ENCODE results near the gene TRIM49D2. TPM values are rescaled to one million over a fixed set of nuclear protein-coding genes. Genes with fewer than 3 reads are reported as not detected.
"Not testable (repeated sequence)": the region's sequence is repeated elsewhere in the genome, so short reads cannot be mapped to it uniquely, and the experiment has no call there.

TRIM49D2 gene, protein sequence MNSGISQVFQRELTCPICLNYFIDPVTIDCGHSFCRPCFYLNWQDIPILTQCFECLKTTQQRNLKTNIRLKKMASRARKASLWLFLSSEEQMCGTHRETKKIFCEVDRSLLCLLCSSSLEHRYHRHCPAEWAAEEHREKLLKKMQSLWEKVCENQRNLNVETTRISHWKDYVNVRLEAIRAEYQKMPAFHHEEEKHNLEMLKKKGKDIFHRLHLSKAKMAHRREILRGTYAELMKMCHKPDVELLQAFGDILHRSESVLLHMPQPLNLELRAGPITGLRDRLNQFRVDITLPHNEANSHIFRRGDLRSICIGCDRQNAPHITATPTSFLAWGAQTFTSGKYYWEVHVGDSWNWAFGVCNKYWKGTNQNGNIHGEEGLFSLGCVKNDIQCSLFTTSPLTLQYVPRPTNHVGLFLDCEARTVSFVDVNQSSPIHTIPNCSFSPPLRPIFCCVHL
- total RNA-seq (2021; fragmentation: NEBNext Ultra II Directional; extraction: Animal tissue kit (Norgen Biotek cat#: 25700)), result not detected
- long read RNA-seq, result 0 reads

DNA sequence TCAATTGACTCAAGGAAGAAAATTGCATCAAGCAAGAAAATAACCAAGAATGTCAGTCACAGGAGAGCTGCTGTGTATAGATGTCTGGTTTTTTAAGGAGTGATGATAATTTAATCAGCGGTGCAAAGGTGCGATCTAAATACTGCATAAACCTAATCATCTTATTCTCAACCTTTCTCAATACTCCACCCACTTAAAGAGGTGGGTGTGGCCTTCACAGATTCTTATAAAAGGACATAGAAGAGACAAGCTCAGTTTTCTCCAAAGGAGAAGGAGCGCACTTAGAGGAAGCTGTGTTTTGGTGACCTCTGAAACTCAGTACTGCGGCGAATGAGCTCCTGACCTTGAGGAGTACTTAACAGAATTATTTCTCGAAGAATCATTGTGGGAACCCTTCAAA, at the start of gene TRIM49D2:
Gene TRIM49D2 (plus strand): TSS at position 301 of the 400 bp plus-strand sequence. CDS start 2,698 bp downstream, outside the sequence.
- not testable (repeated sequence) for H3K36me3 Mint-ChIP-seq (ENCODE audit: low read depth)

DNA sequence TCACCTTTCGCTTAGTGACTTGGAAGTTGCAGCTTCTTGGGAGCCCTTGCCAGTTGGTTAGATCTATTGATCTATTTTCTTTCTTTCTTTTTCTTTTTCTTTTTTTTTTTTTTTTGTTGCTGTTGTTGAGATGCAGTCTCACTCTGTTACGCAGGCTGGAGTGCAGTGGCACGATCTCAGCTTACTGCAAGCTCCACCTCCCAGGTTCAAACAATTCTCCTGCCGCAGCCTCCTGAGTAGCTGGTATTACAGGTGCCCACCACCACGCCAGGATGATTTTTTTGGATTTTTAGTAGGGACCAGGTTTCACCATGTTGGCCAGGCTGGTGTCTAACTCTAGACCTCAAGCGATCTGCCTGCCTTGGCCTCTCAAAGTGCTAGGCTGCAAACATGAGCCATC, 46.4 kb upstream of the TRIM49D2 start:
- H3K4me3 Mint-ChIP-seq; H3K4me1 Mint-ChIP-seq (ENCODE audit: low read depth); H3K27ac Mint-ChIP-seq; H3K27me3 Mint-ChIP-seq (ENCODE audit: insufficient read depth); DNase-seq; H3K9me3 Mint-ChIP-seq; H3K36me3 Mint-ChIP-seq (ENCODE audit: low read depth): not testable (repeated sequence)

More for the DNA sequence above, at the start of gene TRIM49D2:
- not testable (repeated sequence) for H3K9me3 Mint-ChIP-seq; H3K27ac Mint-ChIP-seq; DNase-seq; H3K4me3 Mint-ChIP-seq; H3K4me1 Mint-ChIP-seq (ENCODE audit: low read depth); H3K27me3 Mint-ChIP-seq (ENCODE audit: insufficient read depth)

DNA sequence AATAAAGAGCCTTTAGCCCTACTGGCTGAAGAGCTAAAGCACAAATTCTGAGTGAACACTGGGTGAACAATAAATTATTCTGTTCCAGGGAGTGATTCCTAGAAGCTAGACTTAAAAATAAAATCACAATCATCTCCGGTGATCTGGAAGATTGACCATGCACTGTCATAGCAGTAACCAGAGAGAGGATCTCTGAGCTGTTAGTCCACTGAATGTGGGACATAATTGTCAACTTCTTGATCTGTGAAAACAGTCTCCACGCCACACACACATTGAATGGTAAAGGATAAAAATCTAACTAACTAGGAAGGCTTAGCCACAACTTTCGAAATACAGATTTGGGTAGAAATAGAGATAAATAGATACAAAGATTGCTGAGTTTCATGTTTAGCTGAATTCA, 30.6 kb upstream of the TRIM49D2 start:
- not testable (repeated sequence) for H3K4me1 Mint-ChIP-seq (ENCODE audit: low read depth); H3K36me3 Mint-ChIP-seq (ENCODE audit: low read depth); H3K4me3 Mint-ChIP-seq; H3K9me3 Mint-ChIP-seq; DNase-seq; H3K27me3 Mint-ChIP-seq (ENCODE audit: insufficient read depth); H3K27ac Mint-ChIP-seq

DNA sequence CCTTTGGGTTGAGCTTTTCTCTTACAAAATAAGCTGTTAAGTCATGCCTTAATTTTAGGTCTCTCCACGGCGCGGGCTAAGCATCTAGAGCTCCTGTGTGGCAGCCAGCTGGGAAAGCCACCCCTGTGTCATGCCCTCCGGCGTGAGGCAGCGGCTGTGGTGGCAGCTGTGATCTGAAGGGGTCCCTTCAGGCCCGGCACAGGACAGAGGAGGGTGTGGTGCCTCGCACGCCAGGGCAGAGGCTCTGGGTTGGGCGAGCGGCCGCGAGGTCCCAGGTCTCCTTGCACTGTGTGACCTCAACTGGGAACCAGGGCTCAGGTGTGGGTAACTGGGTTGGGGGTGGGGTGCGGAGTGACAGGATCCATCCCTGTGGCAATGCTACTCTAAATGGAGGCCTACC, 23.1 kb upstream of the TRIM49D2 start:
- H3K27ac Mint-ChIP-seq; H3K4me1 Mint-ChIP-seq (ENCODE audit: low read depth); H3K36me3 Mint-ChIP-seq (ENCODE audit: low read depth); H3K4me3 Mint-ChIP-seq; H3K27me3 Mint-ChIP-seq (ENCODE audit: insufficient read depth); DNase-seq; H3K9me3 Mint-ChIP-seq: not testable (repeated sequence)

DNA sequence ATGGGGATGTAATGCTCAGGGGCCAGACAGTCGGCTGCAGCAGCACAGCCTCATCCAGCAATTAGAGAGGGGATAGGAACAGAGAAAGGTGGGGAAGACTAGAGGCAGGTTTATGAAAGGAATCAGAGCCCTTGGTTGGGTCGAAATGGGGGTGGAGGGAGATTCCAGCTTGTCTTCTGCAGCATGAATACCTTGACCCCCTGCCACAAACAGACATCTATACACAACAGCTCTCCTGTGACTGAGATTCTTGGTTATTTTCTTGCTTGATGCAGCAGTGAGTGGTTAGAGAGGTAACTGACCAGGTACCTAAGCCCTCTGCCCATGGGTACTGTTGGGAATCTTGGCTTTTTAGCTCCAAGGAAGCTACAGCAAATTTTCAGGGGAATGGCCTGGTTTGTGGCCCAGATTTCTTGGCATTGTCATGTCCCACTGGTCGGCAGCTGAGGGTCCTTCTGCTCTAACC, 1.6 kb upstream of the TRIM49D2 start, which contains the start of gene TRIM49D1:
Gene TRIM49D1 (minus strand): TSS at position 51 of the 466 bp plus-strand sequence. CDS start 4,535 bp downstream, outside the sequence.
- H3K36me3 Mint-ChIP-seq (ENCODE audit: low read depth), result no peaks in the 10 kb centered on the region
- H3K4me3 Mint-ChIP-seq, result no peak within 1 kb of the TSS
- no peaks in the 10 kb centered on the region for H3K27me3 Mint-ChIP-seq (ENCODE audit: insufficient read depth)
- no peak within 1 kb of the TSS for H3K27ac Mint-ChIP-seq
- H3K9me3 Mint-ChIP-seq, result no peaks in the 10 kb centered on the region; the same call in 1 of the 2 replicates
- DNase-seq, result no peak
- TF ChIP-seq, protein P1, sequence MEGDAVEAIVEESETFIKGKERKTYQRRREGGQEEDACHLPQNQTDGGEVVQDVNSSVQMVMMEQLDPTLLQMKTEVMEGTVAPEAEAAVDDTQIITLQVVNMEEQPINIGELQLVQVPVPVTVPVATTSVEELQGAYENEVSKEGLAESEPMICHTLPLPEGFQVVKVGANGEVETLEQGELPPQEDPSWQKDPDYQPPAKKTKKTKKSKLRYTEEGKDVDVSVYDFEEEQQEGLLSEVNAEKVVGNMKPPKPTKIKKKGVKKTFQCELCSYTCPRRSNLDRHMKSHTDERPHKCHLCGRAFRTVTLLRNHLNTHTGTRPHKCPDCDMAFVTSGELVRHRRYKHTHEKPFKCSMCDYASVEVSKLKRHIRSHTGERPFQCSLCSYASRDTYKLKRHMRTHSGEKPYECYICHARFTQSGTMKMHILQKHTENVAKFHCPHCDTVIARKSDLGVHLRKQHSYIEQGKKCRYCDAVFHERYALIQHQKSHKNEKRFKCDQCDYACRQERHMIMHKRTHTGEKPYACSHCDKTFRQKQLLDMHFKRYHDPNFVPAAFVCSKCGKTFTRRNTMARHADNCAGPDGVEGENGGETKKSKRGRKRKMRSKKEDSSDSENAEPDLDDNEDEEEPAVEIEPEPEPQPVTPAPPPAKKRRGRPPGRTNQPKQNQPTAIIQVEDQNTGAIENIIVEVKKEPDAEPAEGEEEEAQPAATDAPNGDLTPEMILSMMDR (IDR thresholded peaks at IDR 0.05), result no peak
- no peaks in the 10 kb centered on the region for H3K4me1 Mint-ChIP-seq (ENCODE audit: low read depth)

DNA sequence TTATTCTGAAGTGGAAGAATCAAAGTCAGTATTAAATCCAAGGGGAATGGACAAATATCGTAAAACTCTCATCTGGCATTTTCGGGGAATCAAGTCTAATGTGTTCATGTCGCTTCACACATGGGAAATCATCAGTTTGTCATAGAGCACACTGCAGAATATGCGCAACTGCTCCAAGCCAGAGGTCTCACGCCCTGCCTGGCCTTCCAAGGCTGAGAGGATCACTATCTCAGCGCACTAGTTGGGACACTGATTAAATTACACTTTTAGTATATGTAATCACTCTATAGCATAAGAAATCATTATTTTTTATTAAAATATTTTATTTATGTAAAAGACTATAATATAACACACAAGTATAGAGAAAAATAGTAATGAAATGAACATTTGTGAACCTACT, 37.0 kb downstream of the TRIM49D2 start:
- H3K9me3 Mint-ChIP-seq; H3K36me3 Mint-ChIP-seq (ENCODE audit: low read depth); DNase-seq; H3K27me3 Mint-ChIP-seq (ENCODE audit: insufficient read depth); H3K4me3 Mint-ChIP-seq; H3K4me1 Mint-ChIP-seq (ENCODE audit: low read depth); H3K27ac Mint-ChIP-seq: not testable (repeated sequence)

DNA sequence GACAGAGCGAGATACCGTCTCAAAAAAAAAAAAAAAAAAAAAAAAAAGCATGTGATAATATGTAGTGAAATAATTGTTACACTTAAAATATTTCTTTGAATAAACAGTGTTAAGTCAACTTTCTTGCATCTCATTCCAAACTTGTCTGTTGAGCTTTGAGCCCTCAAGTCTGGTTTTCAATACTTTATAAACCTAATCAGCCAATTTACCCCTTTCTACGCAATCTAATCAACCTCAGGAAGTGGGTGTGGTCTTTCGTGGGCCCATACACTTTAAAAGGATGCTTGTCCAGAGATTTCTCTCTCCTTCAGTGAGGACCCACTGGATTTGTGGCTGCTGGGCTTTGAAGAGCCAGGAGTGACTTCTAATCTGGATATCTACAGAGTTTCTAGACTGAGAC, 41.9 kb downstream of the TRIM49D2 start, which contains the start of gene TRIM64:
Gene TRIM64 (plus strand): TSS at position 301 of the 400 bp plus-strand sequence. CDS start 2,467 bp downstream, outside the sequence.
- H3K36me3 Mint-ChIP-seq (ENCODE audit: low read depth); DNase-seq; H3K27me3 Mint-ChIP-seq (ENCODE audit: insufficient read depth); H3K4me3 Mint-ChIP-seq; H3K27ac Mint-ChIP-seq; H3K4me1 Mint-ChIP-seq (ENCODE audit: low read depth); H3K9me3 Mint-ChIP-seq: not testable (repeated sequence)

Other genes starting within 250 kb of the TRIM49D2 start
- gene TRIM77, start 213.8 kb upstream of the TRIM49D2 start, total RNA-seq (2021; fragmentation: NEBNext Ultra II Directional; extraction: Animal tissue kit (Norgen Biotek cat#: 25700)), result not detected
- gene TRIM49, start 115.5 kb upstream of the TRIM49D2 start, total RNA-seq (2021; fragmentation: NEBNext Ultra II Directional; extraction: Animal tissue kit (Norgen Biotek cat#: 25700)), result not detected
- not detected for gene TRIM64B, start 45.6 kb upstream of the TRIM49D2 start, total RNA-seq (2021; fragmentation: NEBNext Ultra II Directional; extraction: Animal tissue kit (Norgen Biotek cat#: 25700))
- gene TRIM49D1, start 1.8 kb upstream of the TRIM49D2 start, total RNA-seq (2021; fragmentation: NEBNext Ultra II Directional; extraction: Animal tissue kit (Norgen Biotek cat#: 25700)), result not detected
- not detected for gene TRIM64, start 42.0 kb downstream of the TRIM49D2 start, total RNA-seq (2021; fragmentation: NEBNext Ultra II Directional; extraction: Animal tissue kit (Norgen Biotek cat#: 25700))
- gene TRIM49C, start 107.0 kb downstream of the TRIM49D2 start, total RNA-seq (2021; fragmentation: NEBNext Ultra II Directional; extraction: Animal tissue kit (Norgen Biotek cat#: 25700)), result not detected
- not detected for gene UBTFL1, start 161.9 kb downstream of the TRIM49D2 start, total RNA-seq (2021; fragmentation: NEBNext Ultra II Directional; extraction: Animal tissue kit (Norgen Biotek cat#: 25700))
- gene NAALAD2, start 210.6 kb downstream of the TRIM49D2 start, total RNA-seq (2021; fragmentation: NEBNext Ultra II Directional; extraction: Animal tissue kit (Norgen Biotek cat#: 25700)), result under 1 TPM; 0.12 to 0.53 (median 0.19) TPM